ENCODE measurements around the gene HIGD2B.
A peak's percentile ranks its signal among the peaks of the same experiment; 100 is the strongest.
"Not testable (repeated sequence)": the region's sequence is repeated elsewhere in the genome, so short reads cannot be mapped to it uniquely, and the experiment has no call there.

HIGD2B gene

DNA sequence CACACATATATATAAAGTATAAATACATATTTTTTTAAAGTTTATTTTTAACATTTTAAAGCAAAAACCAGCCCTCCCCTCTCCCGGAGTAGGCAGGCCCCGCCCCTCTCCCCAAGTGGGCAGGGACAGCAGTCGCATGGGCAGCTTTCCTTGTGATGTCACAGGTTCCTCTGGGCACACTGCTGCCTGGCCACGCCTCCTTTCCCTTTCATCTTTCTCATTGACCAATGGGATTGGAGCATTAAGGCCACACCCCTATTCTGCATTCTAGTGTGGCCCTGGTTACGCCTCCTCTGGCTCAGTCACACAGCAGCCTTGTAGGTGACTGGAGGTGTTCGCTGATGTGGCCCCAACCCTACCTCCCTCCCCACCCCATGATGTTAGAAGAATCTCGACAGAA, 31.6 kb downstream of the HIGD2B start, which contains the start of gene GOLGA6B:
Gene GOLGA6B (plus strand): TSS at position 301 of the 400 bp plus-strand sequence. CDS start 41 bp downstream, at position 342.
- H3K36me3 ChIP-seq (replicated peaks); in situ Hi-C loops (cut with HindIII; ENCODE audit: low pct_ligation_motif_present, low sequenced_read_pairs); H3K4me3 ChIP-seq (ENCODE audit: low read depth, low read length); DNase-seq; H3K27me3 ChIP-seq (replicated peaks); H3K27ac ChIP-seq: not testable (repeated sequence)

DNA sequence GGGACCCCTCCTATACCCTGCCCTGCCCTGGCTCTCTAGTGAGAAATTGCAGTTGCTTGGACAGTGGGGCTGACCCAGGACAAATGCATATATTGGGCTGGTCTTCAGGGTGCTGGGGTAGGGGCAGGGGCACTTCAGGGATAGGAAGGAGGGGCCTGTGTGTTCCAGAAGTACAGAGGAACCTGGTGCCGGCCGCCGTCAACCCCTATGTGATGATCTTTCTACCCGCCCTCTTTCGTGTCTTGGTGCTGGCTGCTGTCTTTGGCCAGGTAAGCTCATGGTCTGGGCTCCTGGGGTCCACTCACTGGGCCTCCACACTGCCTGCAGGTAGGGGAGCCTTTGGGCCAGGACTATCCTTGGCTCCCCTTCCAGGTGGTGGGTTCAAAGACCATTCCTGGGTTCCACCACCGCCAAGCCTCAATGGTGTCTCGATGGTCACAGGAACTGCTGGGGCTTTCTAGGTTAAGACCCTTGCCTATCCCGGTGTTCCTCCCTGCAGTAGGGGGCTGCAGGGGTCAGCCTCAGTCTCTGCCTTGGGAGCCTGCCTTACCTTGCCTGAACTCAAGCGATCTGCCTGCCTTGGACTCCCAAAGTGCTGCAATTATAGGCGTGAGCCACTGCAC, 37.2 kb downstream of the HIGD2B start:
- DNase-seq; H3K27ac ChIP-seq; H3K4me3 ChIP-seq (ENCODE audit: low read depth, low read length); H3K27me3 ChIP-seq (replicated peaks); in situ Hi-C loops (cut with HindIII; ENCODE audit: low pct_ligation_motif_present, low sequenced_read_pairs); H3K36me3 ChIP-seq (replicated peaks): not testable (repeated sequence)

DNA sequence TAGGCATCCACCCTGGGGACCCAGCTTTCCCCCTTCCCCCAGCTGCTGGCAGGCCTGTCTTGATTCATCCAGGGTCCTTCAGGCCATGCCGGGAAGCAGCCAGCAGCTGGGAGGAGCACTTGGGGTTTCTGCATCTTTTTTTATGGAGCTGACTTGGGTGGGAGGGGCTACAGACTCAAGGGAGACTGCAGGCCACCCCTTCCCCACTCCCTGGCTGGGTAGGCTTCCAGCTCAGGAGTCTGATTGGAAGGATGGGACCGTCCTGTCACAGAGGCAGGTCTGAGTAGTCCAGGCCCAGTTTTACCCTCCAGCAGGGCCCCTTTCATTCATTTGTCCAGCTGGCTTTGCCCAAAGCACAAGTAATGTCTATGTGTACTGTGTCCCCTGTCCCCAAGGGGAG, 43.7 kb downstream of the HIGD2B start:
- DNase-seq; H3K36me3 ChIP-seq (replicated peaks); H3K4me3 ChIP-seq (ENCODE audit: low read depth, low read length); H3K27ac ChIP-seq; in situ Hi-C loops (cut with HindIII; ENCODE audit: low pct_ligation_motif_present, low sequenced_read_pairs); H3K27me3 ChIP-seq (replicated peaks): not testable (repeated sequence)

DNA sequence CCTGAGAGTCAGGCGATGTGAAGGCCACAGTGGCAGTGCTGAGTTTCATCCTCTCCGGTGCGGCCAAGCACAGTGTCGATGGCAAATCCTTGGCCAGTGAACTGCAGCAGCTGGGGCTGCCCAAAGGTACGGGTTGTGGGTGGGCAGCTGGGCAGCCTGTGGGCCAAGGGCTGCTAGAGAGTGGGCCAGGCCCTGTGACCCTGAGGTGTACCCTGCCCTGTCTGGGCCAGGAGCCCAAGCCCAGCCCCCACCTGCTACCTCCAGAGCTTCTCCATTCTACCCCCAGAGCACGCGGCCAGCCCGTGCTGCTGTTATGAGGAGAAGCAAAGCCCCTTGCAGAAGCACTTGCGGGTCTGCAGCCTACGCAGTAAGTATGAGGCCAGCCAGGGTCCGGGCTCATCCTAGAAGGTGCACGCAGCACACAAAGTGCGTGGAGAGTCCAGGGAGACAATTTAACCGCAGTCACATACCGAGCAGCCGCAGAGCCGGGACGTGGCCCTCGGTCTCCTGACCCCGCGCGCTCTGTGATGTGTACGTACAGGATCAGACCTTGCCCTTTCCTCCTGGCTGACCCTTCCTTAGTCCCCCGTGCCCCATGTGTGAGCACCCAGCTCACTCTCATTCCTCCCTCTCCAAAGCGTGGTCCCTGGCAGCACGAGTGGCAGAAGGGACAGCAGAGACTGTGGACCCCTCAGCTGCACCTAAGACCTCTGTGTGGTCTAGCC, 46.1 kb downstream of the HIGD2B start:
- H3K36me3 ChIP-seq (replicated peaks); H3K27ac ChIP-seq; in situ Hi-C loops (cut with HindIII; ENCODE audit: low pct_ligation_motif_present, low sequenced_read_pairs); H3K4me3 ChIP-seq (ENCODE audit: low read depth, low read length); DNase-seq; H3K27me3 ChIP-seq (replicated peaks): not testable (repeated sequence)

DNA sequence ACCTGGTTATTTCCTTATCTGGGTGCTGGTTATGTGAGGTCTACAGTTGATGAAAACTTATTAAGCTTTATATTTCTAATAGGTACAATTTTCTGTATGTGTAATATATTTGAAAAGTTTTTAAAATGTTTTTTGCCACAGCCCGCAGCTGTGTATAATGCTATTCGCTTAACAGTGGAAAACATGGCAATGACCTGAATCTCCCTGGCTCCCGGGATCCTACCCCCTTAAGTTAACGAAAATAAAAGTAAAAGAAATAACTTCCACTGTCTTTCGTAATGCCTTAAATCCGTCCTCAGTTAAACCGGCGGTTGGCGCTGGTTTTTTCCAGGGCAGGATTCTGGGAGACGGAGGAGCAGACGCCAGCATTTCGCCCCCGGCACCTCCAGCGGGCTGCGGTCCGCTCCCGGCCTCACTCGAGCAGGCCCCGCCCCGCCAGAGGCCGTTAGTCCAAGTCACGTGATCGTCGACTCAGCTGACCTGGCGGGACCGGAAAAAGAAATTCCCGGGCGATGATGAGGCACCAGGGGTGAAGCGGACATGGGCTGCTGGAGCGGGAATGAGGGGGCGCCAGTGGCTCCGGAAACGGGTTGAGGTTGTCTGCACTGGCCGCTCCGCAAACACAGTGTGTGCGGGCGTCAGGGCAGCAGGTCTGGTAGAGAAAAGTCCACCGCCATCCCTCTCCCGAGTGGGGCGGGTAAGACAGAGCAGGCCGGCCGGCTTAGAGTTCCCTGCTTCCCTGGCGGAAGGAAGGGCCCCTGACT, 49.3 kb downstream of the HIGD2B start:
- DNase-seq, result peak; percentile 67
- H3K27me3 ChIP-seq (replicated peaks); H3K27ac ChIP-seq; H3K36me3 ChIP-seq (replicated peaks); in situ Hi-C loops (cut with HindIII; ENCODE audit: low pct_ligation_motif_present, low sequenced_read_pairs): not testable (repeated sequence)
- H3K4me3 ChIP-seq (ENCODE audit: low read depth, low read length), result peak overlapping the region; percentile 17

DNA sequence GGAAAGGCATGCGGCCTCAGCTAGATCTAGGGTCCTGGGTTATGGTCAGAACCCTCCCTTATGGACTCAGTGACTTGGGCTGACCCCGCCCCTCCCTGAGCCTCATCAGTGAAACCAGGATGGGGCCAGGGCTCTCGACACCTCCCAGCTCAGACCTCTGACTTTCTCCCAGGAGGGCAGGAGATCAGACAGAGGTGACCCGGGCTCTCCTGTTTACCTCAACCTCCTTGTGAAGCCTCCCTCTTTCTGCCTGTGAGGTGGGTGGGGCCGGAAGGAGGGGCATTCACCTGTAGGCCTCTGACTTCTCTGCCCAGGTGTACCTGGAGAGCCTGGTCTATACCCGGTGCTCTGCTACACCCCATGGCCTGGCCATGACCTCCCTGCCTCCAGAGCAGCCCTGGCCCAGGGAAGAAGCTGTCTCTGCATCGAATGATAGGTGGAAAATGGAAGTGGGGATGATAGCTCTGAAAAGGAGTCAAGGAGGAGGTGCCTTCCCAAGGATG, 56.9 kb downstream of the HIGD2B start:
- H3K36me3 ChIP-seq (replicated peaks); in situ Hi-C loops (cut with HindIII; ENCODE audit: low pct_ligation_motif_present, low sequenced_read_pairs); H3K4me3 ChIP-seq (ENCODE audit: low read depth, low read length); H3K27ac ChIP-seq; H3K27me3 ChIP-seq (replicated peaks); DNase-seq: not testable (repeated sequence)

DNA sequence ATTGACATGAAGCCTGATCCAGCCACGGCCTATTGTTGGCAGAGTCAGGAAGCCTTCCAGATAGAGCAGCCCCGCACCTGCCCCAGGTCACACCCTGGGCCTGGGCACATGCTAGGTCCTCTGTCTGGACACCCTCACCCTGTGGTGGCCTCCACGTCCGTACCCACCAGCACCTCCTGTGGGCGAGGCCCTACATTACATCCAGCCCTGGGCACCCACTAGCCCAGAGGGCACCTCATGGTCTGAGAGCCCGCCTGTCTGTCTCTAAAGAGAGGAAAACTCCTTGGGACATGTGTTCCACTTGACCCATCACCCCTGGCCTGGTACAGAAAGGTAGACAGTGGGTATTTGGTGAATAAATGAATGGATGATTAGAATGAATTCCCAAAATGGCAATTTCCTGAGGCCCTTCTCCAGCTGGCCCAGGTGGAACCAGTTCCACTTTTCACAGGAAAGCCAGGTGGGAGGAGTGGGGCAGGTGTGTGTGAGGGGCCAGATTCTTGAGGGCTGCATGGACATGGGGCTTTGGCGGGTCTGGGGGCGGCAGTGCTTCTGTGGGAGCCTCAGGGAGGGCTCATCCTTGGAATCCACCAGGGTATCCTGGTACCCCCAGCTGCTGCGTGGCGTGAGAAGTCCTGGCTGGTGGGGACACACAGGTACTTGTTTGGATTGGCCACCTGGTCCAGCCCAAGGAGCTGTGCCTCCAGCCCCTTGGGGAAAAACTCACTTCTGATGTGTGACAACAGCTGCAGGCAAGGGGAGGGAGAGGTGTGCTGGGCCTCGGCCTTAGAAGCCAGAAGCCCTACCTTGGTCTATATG, 57.5 kb downstream of the HIGD2B start:
- DNase-seq; H3K4me3 ChIP-seq (ENCODE audit: low read depth, low read length); H3K36me3 ChIP-seq (replicated peaks); in situ Hi-C loops (cut with HindIII; ENCODE audit: low pct_ligation_motif_present, low sequenced_read_pairs); H3K27ac ChIP-seq; H3K27me3 ChIP-seq (replicated peaks): not testable (repeated sequence)
- TF ChIP-seq, protein P1, sequence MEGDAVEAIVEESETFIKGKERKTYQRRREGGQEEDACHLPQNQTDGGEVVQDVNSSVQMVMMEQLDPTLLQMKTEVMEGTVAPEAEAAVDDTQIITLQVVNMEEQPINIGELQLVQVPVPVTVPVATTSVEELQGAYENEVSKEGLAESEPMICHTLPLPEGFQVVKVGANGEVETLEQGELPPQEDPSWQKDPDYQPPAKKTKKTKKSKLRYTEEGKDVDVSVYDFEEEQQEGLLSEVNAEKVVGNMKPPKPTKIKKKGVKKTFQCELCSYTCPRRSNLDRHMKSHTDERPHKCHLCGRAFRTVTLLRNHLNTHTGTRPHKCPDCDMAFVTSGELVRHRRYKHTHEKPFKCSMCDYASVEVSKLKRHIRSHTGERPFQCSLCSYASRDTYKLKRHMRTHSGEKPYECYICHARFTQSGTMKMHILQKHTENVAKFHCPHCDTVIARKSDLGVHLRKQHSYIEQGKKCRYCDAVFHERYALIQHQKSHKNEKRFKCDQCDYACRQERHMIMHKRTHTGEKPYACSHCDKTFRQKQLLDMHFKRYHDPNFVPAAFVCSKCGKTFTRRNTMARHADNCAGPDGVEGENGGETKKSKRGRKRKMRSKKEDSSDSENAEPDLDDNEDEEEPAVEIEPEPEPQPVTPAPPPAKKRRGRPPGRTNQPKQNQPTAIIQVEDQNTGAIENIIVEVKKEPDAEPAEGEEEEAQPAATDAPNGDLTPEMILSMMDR (IDR thresholded peaks at IDR 0.05; ENCODE audit: low read depth, low read length, missing control alignments), result peak; percentile 40

DNA sequence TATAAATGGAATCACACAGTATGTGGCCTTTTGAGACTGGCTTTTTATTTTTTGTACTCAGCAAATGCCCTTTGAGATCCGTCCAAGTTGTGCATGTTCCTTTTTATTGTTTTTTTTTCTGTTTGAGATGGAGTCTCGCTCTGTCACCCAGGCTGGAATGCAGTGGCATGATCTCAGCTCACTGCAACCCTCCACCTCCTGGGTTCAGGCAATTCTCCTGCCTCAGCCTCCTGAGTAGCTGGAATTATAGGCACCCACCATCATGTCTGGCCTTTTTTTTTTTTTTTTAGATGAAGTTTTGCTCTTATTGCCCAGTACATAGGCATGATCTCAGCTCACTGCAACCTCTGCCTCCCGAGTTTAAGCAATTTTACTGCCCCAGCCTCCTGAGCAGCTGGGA, 59.8 kb downstream of the HIGD2B start:
- H3K27ac ChIP-seq; DNase-seq; H3K27me3 ChIP-seq (replicated peaks); in situ Hi-C loops (cut with HindIII; ENCODE audit: low pct_ligation_motif_present, low sequenced_read_pairs); H3K4me3 ChIP-seq (ENCODE audit: low read depth, low read length); H3K36me3 ChIP-seq (replicated peaks): not testable (repeated sequence)
